SKM-1 (cell line): ENCODE results near the gene HEBP1.

Experiments used
- DNase-seq: peaks from one replicate; lab custom pipeline; 2025; ENCODE audit not compliant: unreplicated experiment; lab: John Stamatoyannopoulos, UW

HEBP1 gene

DNA sequence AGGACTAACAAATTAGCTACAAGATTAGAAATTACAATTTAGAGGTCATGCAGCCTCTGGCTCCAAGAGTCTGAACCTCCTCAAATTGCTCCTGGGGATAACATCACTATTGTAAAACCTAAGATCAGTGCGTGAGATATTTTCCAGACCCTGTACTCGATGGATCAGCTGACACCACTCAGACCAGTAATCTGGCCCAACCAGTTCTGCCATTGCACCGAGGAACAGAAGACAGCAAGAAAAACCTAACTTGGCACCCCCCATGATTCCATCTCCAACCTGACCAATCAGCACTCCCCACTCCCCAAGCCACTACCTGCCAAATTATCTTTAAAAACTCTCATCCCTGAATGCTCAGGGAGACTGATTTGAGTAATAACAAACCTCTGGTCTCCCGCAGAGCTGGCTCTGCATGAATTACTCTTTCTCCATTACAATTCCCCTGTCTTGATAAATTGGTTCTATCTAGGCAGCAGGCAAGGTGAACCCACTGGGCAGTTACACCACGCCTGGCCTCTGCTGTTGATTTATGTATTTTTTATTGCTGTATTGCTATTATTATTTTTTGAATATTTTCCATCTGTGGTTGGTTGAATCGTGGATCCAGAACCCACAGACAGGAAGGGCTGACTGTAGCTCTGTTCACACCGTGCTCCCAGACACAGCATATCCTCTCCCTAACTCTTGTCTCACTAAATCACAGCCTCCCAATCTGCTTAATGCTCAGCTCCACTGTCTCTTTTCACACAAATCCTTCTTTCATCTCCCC, 9.2 kb downstream of the HEBP1 start:
- no peak for DNase-seq

DNA sequence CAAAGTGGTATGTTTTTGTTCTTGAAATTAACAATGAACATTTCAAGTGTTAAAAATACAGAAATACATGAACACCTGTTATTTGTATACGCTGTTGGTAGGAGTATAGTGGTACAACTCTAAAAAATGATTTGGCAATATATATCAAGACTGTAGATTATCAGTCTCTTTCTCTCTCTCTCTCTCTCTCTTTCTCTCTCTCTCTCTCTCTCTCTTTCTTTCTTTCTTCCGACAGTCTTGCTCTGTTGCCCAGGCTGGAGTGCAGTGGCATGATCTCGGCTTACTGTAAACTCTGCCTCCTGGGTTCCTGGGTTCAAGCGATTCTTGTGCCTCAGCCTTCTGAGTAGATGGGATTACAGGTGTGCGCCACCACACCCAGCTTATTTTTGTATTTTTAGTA, 12.6 kb downstream of the HEBP1 start:
- no peak for DNase-seq

GRCh38 chr12:12986775-12987331, 13.2 kb downstream of the HEBP1 start:
- no peak for DNase-seq

- DNase-seq = no peak
Observed at GRCh38 chr12:12985817-12986408, 14.2 kb downstream of the HEBP1 start.

GRCh38 chr12:12984149-12984548, 15.9 kb downstream of the HEBP1 start:
- no peak for DNase-seq

DNA sequence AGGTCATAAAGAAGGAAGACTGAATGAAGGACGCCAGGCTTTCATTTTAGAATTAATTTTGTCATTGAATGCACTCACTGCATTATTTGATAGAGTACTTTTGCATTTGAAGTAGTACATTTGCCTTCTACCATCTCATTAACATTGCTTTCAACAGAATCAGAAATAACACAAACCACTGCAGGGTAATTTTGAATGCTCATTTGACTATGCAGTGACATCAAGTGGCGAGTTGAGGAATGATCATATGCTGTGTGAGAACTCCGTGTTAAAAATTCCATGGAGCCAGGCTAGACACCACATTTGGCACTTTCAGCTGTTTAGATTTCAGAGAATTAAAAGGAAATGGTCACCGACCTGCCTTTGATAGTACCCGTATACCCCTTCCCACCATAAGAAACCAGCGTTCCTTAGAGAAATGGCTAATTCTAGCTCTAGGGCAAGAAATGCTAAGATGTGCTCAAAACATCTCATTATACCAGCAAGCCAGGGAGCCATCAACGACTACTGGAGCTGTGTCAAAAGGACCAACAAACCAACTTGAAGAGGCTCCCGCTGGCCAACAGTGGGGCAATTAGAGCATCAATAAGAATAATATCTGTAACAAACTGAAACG, 16.5 kb downstream of the HEBP1 start:
- no peak for DNase-seq

DNA sequence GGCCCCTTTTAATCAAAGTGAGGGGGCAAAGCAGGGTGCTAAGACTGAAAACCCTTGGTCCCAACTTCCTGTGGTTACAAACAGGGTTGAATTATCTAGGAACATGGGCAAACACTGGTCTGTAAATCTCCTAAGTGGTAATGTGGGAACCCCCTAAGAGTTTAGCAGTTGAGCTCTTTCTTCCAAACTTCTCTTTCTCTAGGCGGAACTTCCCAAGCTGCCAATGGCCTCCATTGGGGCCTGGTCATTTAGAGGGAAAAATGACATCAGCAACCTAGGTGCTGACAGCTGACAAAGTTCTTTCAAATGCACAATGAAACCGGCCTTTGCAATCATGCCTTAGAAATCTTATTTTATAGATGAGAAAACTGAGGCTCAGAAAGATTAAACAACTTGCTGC, 17.7 kb downstream of the HEBP1 start:
- no peak for DNase-seq

GRCh38 chr12:12979731-12980259, 20.3 kb downstream of the HEBP1 start:
- DNase-seq = no peak

DNA sequence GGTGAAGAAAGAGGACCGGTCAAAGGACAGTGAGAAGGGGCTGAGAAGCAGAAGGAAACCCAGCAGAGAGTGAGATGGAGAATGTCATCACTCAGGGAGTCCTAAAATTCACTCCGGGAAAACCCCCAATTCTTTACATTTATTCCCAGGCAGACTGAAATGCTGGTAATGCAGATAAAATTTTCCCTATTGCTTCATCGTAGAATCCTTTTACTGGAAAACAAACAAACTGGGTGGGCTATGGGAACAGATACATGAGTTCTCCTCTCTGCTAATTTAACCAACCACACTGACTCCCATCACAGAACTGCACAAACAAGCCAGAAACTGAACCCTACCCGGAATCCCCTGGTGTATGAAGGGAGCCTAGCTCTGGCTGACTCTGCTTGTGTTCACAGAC, 20.9 kb downstream of the HEBP1 start:
- no peak for DNase-seq

GRCh38 chr12:12977231-12977630, 22.8 kb downstream of the HEBP1 start:
- no peak for DNase-seq

DNA sequence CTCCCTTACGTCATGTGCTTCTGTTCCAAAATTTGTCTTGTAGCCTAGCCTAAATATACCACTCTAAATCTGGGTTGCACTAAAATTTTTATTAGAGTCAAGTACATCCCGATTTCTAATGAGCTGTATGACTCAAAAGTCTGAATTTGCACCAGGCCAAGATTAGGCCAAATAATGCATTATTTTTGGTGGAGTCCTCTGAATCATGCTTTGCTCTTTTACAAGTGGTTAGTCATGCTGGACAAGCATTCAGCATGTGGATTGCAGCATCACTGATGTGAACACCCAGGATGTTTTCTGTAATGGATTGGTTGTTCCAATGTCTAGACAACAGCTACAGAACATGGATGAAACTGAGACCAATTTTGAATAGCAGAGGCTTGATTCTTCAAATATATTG, 23.7 kb downstream of the HEBP1 start:
- no peak for DNase-seq

DNA sequence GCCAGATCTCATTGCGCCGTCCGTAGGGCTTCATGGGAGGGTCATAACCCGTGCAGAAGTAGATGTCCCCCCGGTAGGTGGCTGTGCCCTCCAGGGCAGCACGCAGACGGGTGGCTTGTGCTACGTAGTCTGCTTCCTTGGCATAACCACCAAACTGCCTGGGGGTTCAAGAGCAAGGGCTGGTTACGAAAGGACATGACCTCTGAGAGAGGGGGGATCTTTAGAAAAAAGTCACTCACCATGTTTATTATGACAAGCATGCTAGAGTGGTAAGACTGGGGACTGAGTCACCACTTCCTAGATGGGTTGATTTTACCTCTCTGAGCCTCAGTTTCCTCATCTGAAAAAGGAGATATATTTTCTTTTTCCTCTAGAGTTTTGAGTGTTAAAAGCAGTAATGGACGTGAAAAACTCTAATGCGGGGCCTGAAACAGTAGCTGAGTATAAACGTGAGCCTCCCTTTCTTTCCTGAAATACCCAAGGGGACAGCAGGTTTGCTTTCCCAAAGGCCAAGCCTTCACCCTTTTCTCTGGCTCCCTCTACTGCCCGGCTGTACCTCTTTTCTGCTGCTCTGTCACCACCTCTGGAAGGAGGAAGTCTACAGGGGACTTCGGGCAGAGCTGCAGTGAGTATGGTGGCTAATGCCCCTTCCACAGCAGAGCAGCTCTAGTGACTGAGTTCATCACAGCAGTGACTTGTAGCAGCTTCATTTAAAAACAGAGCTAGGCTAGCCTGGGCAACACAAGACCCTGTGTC, 24.6 kb downstream of the HEBP1 start:
- no peak for DNase-seq

GRCh38 chr12:12974211-12974610, 25.9 kb downstream of the HEBP1 start:
- no peak for DNase-seq

DNA sequence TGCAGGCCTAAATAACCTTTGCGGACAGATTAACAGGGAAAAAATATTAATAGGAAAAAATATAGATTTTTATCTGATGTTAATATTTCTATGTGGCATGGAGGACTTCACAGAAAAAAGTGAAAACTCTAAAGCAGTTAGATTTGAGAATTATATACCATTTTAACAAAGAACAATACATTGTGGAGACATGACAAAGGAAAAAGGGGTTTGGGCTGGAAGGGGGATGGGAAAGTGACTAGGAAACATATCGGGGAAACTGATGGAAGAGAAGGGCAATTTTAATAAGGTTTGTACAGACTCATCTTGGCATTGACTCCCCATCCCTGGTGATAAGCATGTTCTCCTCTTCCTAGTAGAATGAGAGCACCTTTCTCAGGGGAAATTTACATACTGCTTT, 27.0 kb downstream of the HEBP1 start:
- no peak for DNase-seq

DNA sequence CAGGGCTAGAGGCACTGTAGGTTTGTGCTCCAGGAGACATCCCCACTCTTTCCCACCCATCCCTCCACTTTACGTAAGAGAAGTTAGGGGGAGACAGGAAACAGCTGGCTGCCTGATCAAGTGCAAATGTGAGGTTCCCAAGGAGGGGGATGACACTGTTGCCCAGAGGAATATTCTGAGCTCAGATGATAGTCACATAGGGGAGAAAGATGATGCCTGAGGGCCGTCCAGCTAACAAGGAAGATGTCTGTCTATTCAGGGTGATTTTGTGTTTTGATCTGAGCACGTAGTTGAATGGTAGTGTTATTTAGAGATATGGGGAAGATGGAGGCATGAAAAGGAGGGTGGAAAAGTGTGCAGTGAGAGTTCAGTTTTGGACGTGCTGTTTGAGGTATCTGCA, 34.2 kb downstream of the HEBP1 start:
- DNase-seq = no peak

- DNase-seq = no peak
Observed at GRCh38 chr12:12964255-12964654, 35.8 kb downstream of the HEBP1 start.

DNA sequence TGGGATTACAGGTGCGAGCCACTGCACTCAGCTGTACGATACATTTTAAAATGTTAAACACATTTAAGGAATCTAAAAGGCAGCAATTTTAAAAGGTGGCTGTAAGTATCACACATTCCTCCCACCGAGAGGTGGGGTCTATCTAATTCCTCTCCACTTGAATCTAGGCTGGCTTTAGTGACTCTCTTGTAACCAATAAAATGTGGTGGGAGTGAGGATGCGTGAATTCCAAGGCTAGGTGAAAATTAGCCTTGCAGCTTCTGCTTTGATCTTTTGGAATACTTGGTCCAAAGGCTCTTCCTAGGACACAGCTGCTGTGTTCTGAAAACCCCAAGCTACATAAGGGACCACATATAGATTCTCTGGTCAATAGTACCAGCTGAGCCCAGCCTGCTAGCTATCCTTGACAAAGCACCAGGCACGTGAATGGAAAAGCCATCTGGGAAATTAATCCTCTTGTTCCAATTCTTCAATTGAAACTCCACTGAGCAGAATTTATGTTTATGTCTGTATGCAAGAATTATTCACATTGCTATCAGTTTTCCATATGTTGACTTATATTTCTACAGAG, 39.3 kb downstream of the HEBP1 start:
- DNase-seq = no peak

GRCh38 chr12:12958886-12959285, 41.2 kb downstream of the HEBP1 start:
- DNase-seq = no peak

DNA sequence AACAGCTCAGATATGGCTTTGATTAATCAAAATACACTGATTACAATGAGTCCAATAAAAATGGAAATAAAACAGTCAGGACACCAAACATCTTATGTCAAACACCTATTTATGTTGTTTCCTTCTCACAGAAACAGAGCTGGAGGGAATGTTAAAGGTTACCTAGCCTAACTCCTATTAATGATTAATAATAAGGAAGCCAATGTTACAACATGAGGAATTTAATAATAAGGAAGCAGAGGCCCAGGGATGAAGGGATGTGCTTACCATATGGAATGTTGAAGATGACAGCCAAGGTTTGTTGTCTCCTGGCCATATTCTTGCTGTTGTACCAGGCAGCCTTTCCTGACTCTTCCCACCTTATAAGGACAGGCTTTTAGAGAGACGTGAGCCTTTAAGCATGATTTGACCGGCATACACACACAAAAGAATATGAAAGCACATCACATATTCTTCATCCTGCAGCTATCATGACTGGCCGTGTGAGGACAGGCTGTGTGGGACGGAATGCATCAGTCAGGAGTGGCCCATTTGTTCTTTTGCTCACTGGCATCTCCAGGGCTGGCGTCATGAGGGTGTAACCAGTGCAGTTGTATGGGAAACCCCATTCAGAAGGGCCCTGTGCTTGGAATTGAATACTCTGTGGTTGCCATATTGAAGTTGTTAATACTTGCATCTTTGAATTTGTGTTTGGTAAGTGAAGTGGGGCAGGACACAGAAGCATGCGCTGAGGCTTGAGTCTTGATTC, 45.0 kb downstream of the HEBP1 start:
- no peak for DNase-seq

GRCh38 chr12:12954356-12954755, 45.7 kb downstream of the HEBP1 start:
- DNase-seq = no peak
